22Rv1 (cell line): Measurements from ENCODE around the gene PATJ.

Experiments
- CTCF ChIP-seq: fragments of 450-650 bp; IDR thresholded peaks from 2 replicates; pipeline ENCODE4 v1.5.1; 2017; ENCODE audit warnings: mild to moderate bottlenecking
- ZFX ChIP-seq: fragments of 450-650 bp; IDR thresholded peaks from 2 replicates; pipeline ENCODE4 v1.6.1; 2017; ENCODE audit warnings: antibody characterized with exemption, borderline replicate concordance

- no peak for TF ChIP-seq CTCF
- TF ChIP-seq ZFX = no peak
Observed at GRCh38 chr1:62184336-62184735, 442.1 kb downstream of the PATJ start.
